Smooth muscle cell (in vitro differentiated cells): ENCODE measurements around the gene SCCPDH. TPM values are rescaled to one million over a fixed set of nuclear protein-coding genes. Genes with fewer than 3 reads are reported as not detected.
"Not testable (repeated sequence)": the region's sequence is repeated elsewhere in the genome, so short reads cannot be mapped to it uniquely, and the experiment has no call there.

ENCODE experiments used
- DNase-seq: peaks from one replicate; lab custom pipeline; 2025; ENCODE audit not compliant: unreplicated experiment; lab: John Stamatoyannopoulos, UW
- H2AFZ ChIP-seq: fragments of 200-600 bp; sonication (generic); 2 replicates; pipeline ENCODE4 v1.6.0; 2016; ENCODE audit warnings: antibody characterized with exemption, low read depth, mild to moderate bottlenecking
- H3F3A ChIP-seq: fragments of 200-600 bp; sonication (generic); 2 replicates; pipeline ENCODE4 v1.6.0; 2017; ENCODE audit warnings: antibody characterized with exemption, low read depth
- H3K27ac ChIP-seq: fragments of 200-600 bp; sonication (generic); 2 replicates; pipeline ENCODE4 v1.5.1; 2016; ENCODE audit warnings: low read depth, mild to moderate bottlenecking
- H3K27me3 ChIP-seq: fragments of 200-600 bp; sonication (generic); 2 replicates; pipeline ENCODE4 v1.6.1; 2016; ENCODE audit warnings: low read depth, mild to moderate bottlenecking
- H3K36me3 ChIP-seq: fragments of 200-600 bp; sonication (generic); 2 replicates; pipeline ENCODE4 v1.5.1; 2016; ENCODE audit warnings: low read depth
- H3K4me1 ChIP-seq: fragments of 200-600 bp; sonication (generic); 2 replicates; pipeline ENCODE4 v1.5.1; 2016; ENCODE audit warnings: low read depth
- H3K4me2 ChIP-seq: fragments of 200-600 bp; sonication (generic); 2 replicates; pipeline ENCODE4 v1.6.0; 2016; ENCODE audit warnings: mild to moderate bottlenecking
- H3K4me3 ChIP-seq: fragments of 200-600 bp; sonication (generic); 2 replicates; pipeline ENCODE4 v1.5.1; 2016; ENCODE audit warnings: mild to moderate bottlenecking
- H3K79me2 ChIP-seq: fragments of 200-600 bp; sonication (generic); 2 replicates; pipeline ENCODE4 v1.6.0; 2016; ENCODE audit warnings: low read depth, mild to moderate bottlenecking
- H3K9ac ChIP-seq: fragments of 200-600 bp; sonication (generic); 2 replicates; pipeline ENCODE4 v1.6.0; 2016; ENCODE audit warnings: low read depth
- H3K9me3 ChIP-seq: fragments of 200-600 bp; sonication (generic); replicated peaks from 2 replicates; pipeline ENCODE4 v1.5.1; 2016; ENCODE audit warnings: low read depth
- H4K20me1 ChIP-seq: fragments of 200-600 bp; sonication (generic); 2 replicates; pipeline ENCODE4 v1.6.0; 2016; ENCODE audit warnings: low read depth
- WGBS: methylation state at CpG from one replicate; pipeline ENCODE4 v1.1.7; 2016; ENCODE audit warnings: low lambda C conversion rate; 5-methylcytosine and 5-hydroxymethylcytosine counted together
- polyA plus RNA-seq: library from polyadenylated mRNA; unstranded; fragments of >200 nt; fragmentation: Nextera tagmentation; extraction: Ambion mirVana; gene quantifications from 2 replicates; pipeline ENCODE4 v1.2.1, GENCODE V29; 2016
- total RNA-seq: library from RNA; depleted of rRNA; stranded (reverse); fragments of >200 nt; gene quantifications from 2 replicates; pipeline ENCODE4 v1.2.3, GENCODE V29; 2014
- TF ChIP-seq, protein P1 (sequence below): fragments of 200-600 bp; sonication (generic); IDR thresholded peaks from 2 replicates; pipeline ENCODE4 v1.5.1; 2017; ENCODE audit warnings: borderline replicate concordance, mild to moderate bottlenecking, antibody characterized with exemption; ENCODE audit not compliant: insufficient read depth, poor library complexity, severe bottlenecking

Gene SCCPDH
- total and polyA plus RNA-seq, 2 experiments from 2014 or later = 19.6 to 27.0 TPM

DNA sequence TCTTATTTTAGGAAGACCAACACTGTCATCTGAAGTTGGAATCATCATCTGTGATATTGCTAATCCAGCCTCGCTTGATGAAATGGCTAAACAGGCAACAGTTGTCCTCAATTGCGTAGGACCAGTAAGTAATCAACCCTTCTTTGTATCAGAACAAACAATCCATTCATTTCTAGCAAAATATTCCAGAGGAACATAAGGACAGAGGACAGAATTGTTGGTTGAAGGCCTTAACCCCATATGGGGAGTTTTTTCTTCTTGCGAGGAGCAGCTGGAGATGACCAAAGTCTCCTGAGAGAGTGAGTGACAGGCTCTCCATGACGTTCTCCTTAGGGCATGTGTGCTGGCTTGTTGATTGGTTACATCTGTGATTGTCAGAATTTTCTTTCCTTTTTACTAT, 2.7 kb downstream of the SCCPDH start:
- DNase-seq = no peak
- Histone ChIP-seq H3K4me3 (no peak overlapping the region), H3F3A (no peaks in the 10 kb centered on the region), H3K9ac (no peak overlapping the region), H3K27ac (no peak overlapping the region), H3K36me3 (peaks cover 15% of the 10 kb centered on the region), H3K27me3 (no peaks in the 10 kb centered on the region), H2AFZ (no peak overlapping the region), H3K4me1 (peaks cover 10% of the 10 kb centered on the region), H3K9me3 (no peaks in the 10 kb centered on the region), H4K20me1 (no peaks in the 10 kb centered on the region), H3K4me2 (no peak overlapping the region), H3K79me2 (no peaks in the 10 kb centered on the region)
- TF ChIP-seq, protein P1, sequence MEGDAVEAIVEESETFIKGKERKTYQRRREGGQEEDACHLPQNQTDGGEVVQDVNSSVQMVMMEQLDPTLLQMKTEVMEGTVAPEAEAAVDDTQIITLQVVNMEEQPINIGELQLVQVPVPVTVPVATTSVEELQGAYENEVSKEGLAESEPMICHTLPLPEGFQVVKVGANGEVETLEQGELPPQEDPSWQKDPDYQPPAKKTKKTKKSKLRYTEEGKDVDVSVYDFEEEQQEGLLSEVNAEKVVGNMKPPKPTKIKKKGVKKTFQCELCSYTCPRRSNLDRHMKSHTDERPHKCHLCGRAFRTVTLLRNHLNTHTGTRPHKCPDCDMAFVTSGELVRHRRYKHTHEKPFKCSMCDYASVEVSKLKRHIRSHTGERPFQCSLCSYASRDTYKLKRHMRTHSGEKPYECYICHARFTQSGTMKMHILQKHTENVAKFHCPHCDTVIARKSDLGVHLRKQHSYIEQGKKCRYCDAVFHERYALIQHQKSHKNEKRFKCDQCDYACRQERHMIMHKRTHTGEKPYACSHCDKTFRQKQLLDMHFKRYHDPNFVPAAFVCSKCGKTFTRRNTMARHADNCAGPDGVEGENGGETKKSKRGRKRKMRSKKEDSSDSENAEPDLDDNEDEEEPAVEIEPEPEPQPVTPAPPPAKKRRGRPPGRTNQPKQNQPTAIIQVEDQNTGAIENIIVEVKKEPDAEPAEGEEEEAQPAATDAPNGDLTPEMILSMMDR = no peak
- WGBS = 84% methylated on average over 4 of the region's 4 CpGs

DNA sequence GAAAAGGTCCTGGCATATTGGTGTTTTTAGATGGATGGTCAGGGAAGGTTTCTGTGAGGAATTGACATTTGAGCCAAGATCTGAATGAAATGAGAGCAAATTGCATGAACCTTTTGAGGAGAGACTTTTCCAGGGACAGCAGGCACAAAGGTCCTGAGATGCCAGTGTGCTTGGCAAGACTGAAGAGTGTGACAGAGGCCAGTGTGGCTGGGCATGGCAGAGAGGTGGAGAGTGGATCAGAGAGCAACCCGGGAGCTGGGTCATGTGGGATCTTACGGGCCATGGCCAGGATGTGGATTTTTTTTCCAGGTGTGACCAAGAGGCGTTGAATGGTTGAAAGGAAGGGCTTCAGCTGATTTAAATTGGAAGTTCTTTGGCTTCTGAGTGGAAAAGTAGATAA, 3.4 kb downstream of the SCCPDH start:
- no peak for DNase-seq
- no peaks in the 10 kb centered on the region for H3K9me3 ChIP-seq
- H3K9ac ChIP-seq = no peak overlapping the region
- no peaks in the 10 kb centered on the region for H3F3A ChIP-seq
- H3K27ac ChIP-seq = no peak overlapping the region
- TF ChIP-seq, protein P1 = no peak
- no peak overlapping the region for H3K4me2 ChIP-seq
- no peaks in the 10 kb centered on the region for H3K27me3 ChIP-seq
- H3K36me3 ChIP-seq = peaks cover 16% of the 10 kb centered on the region
- no peaks in the 10 kb centered on the region for H4K20me1 ChIP-seq
- no peak overlapping the region for H3K4me3 ChIP-seq
- no peak overlapping the region for H2AFZ ChIP-seq
- peaks cover 10% of the 10 kb centered on the region for H3K4me1 ChIP-seq
- 95% methylated on average over 3 of the region's 3 CpGs for WGBS
- H3K79me2 ChIP-seq = no peaks in the 10 kb centered on the region

DNA sequence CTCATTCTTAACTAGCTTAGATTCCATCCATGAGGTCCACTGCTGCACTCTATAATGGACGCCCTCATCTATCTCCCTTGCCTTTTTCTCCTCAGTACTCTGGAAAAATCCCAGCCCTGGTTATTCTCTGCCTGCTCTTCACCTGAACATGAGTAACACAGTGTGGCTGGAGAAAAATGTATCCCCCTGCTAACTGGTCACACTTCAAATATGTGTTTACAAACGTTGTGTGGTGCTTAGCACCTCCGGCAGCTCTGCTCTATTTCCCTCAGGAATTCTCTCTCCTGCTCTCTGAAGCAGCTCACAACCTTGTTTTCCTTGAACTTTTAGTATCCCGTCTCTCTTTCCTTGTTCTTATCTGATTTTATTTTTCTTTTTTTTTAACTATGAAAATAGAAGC, 4.1 kb downstream of the SCCPDH start:
- peak overlapping the region; percentile 26 for H3K9ac ChIP-seq
- H3K4me3 ChIP-seq = no peak overlapping the region
- no peaks in the 10 kb centered on the region for H3K79me2 ChIP-seq
- no peaks in the 10 kb centered on the region for H3K27me3 ChIP-seq
- no peak overlapping the region for H3K4me2 ChIP-seq
- WGBS = 82% methylated on average over 4 of the region's 4 CpGs
- TF ChIP-seq, protein P1 = no peak
- H3K27ac ChIP-seq = peak overlapping the region; percentile 64
- no peak overlapping the region for H2AFZ ChIP-seq
- H3F3A ChIP-seq = no peaks in the 10 kb centered on the region
- H3K9me3 ChIP-seq = no peaks in the 10 kb centered on the region
- peaks cover 10% of the 10 kb centered on the region for H3K4me1 ChIP-seq
- no peak for DNase-seq
- no peaks in the 10 kb centered on the region for H4K20me1 ChIP-seq
- H3K36me3 ChIP-seq = peaks cover 16% of the 10 kb centered on the region

DNA sequence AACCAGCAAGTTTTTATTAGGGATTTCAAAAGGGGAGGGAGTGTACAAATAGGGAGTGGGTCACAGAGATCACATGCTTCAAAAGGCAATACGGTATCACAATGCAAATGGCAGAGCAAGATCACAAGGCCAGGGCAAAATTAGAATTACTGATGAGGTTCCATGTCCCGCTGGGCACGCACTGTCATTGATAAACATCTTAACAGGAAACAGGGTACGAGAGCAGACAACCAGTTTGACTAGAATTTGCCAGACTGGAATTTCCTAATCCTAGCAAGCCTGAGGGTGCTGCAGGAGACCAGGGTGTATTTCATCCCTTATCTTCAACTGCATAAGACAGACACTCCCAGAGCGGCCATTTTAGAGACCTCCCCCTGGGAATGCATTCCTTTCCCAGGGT, 4.8 kb downstream of the SCCPDH start:
- not testable (repeated sequence) for H3K79me2 ChIP-seq, H3K27me3 ChIP-seq, H3F3A ChIP-seq, H3K9me3 ChIP-seq, H3K9ac ChIP-seq, H3K4me3 ChIP-seq, DNase-seq, H2AFZ ChIP-seq, H3K4me2 ChIP-seq, H4K20me1 ChIP-seq, H3K4me1 ChIP-seq
- 88% methylated on average over 5 of the region's 5 CpGs for WGBS
- H3K36me3 ChIP-seq = peaks cover 16% of the 10 kb centered on the region
- H3K27ac ChIP-seq = peak overlapping the region; percentile 64
